GM18861 (cell line): ENCODE measurements around the gene GJD3.

Source experiments
- ATAC-seq: cut with Tn5 transposase; IDR thresholded peaks from one replicate; pipeline ENCODE4 v1.9.1; 2021; ENCODE audit not compliant: unreplicated experiment

The GJD3 gene

DNA sequence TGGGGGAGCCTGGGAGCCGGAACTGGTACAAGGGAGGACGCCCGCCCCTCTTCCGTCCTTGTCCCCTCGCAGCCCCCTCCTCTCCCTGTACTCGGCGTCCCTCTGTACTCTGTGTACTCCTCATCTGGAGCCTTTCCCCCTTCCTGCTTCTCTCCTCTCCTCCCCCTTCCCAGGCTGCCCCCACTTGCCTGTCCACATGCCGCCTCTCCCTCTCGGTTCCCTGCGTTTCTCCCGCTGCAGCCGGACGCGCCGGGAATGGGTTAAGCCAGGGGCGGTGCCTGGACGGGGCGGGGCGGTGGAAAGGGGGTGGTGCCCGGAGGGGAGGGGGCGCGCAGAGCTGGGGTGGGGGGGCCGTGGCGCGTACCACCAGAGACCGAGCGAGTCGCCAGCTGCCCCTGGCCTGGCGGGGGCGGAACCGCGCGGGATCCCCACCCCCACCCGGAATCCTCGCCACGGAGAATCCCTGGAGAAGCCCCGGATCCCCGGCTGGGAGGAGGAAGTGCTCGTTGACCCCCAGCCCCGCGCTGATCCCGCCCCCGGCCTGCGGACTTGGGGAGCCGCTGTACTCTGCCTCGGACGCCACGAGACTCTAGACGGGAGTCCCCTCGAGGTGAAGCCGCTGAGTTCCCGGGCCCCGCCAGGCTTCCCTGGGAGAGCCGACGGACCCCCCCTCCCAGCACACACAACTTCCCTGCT, 22.6 kb downstream of the GJD3 start:
- ATAC-seq = no peak

DNA sequence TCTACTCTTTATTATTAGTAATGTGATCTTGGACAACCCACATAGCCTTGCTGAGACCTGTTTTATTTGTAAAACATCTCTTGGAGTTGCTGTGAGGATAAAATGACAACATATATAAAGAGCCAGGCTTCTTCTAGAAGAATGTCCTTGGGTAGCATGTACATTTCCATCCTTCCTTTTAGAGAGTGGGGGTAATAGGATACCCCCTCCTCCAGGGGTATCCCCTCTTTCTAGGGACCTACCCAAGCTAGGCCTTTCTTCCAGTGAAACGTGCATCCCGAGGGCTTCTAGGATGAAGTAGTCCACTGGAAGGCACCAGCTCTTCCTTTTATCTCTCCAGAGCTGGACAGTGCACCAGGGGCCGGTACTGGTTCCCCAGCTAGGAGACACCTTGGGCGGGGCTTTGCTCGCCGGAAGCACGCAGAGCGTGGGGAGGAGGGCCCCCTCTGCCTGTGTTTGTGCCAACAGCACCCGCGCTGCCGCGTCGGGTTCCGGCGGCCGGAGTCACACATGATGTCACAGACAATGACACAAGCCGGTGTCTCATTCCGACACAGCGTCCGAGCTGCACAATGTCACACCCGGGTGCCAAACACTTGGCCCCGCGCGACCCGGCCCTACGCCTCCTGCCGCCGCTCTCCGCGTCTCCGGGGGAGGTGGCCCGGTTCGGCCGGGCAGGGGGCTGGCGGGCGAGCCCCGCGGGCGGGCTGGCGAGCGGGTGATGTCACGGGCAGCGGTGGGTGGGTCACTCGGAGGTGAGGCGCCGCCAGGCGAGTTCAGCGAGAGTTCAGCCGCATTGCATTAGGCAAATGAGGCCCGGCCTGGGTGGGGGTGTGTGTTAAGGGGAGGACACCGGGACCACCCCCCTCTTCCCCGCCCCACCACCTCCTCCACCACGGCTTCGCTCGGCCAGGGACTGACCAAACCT, 23.4 kb downstream of the GJD3 start:
- ATAC-seq = peak; percentile 52

DNA sequence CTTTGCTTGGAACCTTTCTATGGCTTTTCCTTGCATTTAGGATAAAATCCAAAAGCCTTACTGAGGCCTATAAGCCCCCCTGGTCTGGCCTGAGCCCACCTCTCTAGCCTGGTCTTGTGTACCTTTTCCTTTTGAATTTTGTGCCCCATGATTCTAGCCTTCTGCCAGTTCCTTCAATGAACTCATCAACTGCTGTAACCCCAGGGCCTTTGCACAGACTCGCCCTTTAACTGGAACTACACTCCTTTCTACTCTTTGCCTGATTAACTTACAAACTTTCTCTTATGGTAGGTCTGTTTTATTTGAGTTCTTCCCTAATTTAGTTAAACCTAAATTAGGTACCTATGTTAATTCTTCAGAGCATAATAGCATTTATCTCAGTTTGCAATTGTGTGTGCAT, 24.2 kb downstream of the GJD3 start:
- ATAC-seq = no peak

DNA sequence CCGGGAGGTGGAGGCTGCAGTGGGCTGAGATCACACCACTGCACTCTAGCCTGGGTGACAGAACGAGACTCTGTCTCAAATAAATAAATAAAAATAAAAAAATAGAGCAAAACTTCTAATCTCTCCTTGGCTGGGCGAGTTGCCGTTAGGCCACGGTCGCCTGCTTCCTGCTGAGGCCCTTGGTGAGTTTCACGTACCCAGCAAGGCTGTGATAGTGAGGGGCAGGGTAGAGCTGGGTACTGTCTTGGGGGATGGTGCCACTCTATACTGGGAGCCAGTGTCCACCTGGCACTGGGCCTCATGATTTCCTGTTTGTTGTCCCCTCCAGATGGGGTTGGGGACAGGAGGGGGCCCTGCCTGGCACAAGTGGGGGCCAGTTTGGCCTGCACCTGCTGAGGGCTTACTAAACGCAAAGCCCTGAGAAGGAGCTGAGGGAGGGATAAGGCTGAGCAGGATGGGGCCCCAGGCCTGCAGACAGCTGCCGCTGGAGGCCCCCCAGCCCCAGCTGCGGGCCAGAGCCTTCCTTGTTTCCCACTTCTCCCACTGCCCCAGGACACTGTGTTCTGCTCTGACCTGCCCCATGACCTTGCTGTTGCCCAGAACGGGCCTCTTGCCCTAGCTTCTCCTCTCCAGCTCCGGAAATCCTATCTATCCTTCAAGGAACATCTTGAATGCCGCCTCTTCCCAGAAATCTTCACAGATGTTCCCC, 25.4 kb downstream of the GJD3 start:
- ATAC-seq = no peak

DNA sequence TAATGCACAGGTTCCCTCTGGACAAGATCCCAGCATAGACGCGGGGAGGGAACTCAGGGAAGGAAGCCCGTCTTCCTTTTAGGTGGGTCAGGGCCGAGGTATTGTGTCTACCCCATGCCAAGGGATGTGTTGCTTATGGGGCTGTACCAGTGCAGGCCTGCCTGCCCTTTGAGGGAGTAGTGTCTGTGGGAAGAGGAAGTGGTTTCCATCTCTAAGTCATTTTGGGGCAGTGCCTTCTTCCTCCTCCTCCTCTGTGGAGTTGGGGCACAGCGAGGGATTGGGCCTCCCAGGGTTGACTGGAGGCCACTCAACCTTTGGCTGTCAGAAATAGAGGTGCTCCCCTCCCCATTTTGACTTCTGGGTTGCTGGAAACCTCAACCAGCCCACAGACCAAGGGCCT, 26.5 kb downstream of the GJD3 start:
- no peak for ATAC-seq

DNA sequence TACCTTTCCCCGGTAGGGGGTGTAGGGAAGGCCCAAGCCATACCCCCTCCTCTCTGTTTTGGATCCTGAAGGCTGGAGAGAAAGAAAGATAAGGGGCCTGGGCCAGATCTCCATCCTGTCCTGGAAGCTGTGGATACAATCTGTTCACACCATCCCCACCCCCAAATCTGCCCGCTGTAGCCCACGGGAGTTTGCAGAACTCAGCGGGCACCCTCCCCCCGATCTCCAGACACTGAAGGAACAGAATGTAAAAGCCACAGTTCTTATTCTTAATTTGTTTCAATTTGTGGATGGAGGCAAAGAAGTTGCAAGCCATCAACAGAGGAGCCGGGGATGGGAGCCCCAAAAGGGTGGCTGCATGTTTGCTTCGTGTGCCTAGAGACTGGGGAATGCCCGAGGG, 27.2 kb downstream of the GJD3 start:
- no peak for ATAC-seq

DNA sequence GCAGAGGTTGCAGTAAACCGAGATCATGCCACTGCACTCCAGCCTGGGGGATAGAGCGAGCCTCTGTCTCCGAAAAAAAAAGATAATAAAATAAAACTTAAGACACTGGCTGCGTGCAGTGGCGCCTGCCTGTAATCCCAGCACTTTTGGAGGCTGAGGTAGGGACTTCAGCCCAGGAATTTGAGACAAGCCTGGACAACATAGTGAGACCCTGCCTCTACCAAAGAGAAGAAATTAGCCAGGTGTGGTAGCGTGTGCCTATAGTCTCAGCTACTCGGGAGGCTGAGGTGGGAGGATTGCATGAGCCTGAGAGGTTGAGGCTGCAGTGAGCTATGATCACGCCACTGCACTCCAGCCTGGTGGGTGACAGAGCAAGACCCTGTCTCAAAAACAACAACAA, 28.9 kb downstream of the GJD3 start:
- no peak for ATAC-seq

DNA sequence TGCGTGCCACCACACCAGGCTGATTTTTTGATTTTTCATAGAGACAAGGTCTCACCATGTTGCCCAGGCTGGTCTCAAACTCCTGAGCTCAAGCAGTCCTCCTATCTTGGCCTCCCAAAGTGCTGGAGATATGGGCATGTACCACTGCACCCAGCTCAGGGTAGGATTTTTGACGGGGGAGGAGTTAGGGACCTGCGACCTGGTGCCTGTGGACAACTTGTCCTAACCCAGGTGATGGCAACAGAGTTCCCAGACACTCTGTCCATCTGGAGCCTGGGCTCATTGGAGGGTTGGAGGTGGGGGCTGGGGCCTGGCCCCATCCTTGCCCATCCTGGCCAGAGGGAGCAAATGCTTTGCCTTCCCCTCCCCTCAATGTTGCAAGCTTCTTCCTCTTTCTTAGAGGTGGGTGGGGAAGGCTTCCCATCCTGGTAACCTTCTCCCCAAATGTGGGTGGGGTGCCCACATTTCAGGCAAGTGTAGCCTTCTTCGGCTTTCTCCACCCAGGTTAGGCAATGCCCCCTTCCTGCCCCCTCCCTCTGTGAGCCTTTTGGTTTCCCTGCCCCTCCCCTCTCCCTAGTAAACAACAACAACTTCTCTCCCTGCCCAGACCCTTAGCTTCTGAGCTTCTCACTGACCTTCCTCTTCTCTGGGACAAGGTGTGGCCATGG, 30.6 kb downstream of the GJD3 start:
- no peak for ATAC-seq

DNA sequence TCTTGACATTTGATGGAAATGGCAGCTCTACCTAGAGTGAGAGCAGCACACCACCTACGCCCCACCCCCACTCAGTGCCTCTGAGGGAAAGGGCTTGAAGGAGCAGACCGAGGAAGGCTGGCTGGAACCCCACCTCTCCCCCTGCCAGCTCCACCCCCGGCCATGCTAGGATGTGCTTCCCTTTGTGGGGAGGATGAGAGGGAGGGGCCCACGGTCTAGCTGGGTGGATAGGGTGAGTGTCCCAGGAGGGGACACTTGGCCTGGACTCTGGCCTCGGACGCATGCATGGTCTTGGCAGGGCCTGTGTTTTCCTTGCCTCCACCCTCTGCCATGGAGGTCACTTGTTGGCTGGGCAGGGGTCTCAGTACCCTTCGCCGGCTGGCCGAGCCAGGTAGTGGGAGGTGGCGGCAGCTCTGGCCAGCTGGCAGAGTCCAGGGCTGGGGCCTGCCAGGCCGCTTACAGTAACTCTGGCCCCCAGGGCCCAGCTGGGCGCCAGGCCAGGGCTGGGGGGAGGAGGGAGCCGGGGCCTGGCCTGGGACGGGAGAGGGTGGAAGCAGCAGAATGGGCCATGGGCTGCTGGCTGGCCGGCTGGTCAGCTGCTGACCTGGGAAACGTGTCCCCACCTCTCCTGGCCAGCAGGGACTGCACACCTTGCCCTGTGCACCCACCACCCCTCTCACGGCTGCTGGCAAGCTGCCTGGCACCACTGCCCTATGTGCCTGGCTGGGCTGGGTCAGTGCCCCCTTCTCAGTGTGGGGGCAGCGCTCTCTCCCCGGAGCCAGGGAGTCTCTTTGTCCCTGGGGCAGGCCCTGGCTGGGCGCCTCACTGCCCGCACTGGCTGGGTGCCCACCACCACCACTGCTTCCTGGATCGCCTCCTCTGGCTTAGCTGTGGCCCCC, 32.5 kb downstream of the GJD3 start:
- no peak for ATAC-seq

DNA sequence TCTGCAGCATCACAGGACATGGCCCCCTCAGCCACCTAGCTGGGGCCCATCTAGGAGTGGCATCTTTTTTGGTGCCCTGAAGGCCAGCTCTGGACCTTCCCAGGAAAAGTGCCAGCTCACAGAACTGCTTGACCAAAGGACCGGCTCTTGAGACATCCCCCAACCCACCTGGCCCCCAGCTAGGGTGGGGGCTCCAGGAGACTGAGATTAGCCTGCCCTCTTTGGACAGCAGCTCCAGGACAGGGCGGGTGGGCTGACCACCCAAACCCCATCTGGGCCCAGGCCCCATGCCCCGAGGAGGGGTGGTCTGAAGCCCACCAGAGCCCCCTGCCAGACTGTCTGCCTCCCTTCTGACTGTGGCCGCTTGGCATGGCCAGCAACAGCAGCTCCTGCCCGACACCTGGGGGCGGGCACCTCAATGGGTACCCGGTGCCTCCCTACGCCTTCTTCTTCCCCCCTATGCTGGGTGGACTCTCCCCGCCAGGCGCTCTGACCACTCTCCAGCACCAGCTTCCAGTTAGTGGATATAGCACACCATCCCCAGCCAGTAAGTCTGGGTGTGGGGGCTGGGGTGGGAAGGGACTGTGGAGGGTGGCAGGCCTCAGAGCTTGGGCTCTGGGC, 33.6 kb downstream of the GJD3 start:
- ATAC-seq = no peak

DNA sequence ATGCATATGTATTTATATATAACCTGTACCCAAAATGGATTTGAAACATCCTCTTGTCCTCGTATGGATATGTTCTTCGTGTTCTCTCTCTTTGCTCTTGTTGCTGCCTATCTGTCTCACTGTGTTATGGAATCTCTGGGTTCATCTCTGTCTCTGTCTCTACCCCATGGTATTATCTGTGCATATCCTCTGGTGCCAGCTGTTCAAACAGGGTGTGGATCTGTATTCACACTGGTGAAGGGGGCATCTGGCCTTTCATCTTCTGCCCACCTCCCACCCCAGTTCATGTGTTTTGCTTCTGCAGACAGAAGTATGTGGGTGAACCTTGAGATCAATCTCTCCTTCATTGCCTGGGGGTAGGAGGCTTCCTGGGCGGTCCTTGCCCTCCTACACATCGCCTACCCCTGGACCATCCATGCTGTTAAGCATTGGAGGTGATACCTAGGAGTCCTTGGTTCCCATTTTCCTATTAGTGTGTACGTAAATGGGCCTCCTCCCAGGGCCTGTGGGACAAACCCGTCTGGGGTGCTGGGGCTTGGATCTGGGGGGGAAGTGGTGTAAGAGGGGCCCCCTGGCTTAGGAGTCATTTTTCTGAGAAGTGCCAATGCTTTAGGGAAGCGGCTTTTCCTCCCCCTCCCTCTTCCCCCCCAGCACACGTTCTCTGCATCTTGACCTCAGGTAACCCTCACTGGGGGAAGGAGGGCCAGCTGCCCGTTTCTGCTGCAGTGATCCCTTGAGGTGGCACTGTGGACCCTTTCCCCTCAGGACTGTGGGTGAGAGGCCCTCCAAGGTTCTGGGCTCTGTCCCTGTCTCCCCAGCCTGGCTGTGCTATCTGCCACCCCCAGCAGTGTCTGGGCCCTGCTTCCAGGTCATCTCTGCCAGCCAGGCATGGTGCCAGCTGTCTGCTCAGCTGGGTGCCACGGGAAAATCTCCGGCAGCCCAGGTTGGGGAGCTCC, 34.4 kb downstream of the GJD3 start:
- ATAC-seq = no peak

DNA sequence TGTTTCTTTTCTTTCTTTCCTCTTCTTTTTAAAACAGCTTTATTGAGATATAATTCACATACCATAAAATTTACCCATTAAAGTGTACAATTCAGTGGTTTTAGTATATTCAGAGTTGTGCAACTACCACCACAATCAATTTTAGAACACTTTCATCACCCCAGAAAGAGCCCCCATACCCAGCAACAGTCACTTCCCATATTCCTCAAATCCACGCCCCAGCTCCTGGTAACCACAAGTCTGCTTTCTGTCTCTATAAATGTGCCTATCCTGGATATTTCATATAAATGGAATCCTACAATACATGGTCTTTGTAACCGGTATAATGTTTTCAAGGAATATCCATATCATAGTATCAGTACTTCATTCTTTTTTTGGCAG, 36.2 kb downstream of the GJD3 start:
- ATAC-seq = no peak

DNA sequence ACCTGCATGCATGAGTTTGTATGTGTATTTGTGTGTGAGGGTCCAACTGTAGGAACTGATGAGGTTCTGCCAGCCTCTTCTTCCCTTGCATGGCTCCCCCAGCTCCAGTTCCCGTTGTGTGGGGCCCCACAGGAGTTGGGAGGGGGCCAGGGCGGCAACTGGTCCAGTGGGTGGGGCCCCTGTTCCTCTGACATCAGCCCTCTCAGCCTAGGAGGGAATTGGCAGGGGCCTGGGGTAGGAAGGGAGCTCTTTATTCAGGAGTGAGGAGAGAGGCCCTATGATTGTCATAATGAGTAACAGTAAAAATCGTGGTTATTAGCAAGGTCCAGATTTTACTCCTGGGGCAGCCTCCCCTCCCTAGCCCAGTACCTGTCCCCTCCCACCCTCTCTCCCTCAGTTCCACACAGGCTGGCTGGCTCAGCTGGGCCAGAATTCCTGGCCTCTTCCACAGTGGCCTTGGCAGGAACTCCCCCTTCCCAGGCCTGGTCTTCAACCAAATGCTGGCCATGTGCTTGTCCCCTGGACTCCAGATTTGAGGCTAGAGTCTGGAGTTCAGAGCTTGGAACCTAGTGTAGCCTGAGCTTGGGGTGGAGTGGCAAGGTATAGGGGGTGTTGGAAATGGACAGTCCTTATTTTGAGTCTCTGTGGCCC, 36.7 kb downstream of the GJD3 start:
- ATAC-seq = no peak

DNA sequence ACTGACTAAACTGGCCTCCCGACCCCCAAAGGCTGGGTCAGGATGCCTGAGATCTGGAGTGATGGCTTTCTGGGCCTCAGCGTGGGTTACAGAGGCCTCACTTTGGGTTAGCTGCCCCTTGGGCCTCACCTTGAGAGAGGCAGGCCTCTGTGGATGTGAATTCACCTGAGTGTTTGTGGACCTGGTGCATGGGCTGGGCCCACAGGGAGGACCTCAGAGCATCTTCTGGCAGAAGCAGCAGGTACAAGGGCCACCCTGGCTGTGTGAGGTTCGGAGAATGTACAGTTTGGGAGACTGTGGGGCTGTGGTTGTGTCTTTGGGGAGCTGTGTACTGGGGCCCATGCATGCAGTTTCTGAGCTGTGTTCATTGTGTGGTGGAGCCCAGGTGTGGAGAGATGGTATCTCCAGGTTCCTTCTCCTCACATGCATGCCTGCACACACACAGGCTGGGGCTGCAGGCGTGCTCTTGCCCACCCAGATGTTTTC, 37.2 kb downstream of the GJD3 start:
- no peak for ATAC-seq

DNA sequence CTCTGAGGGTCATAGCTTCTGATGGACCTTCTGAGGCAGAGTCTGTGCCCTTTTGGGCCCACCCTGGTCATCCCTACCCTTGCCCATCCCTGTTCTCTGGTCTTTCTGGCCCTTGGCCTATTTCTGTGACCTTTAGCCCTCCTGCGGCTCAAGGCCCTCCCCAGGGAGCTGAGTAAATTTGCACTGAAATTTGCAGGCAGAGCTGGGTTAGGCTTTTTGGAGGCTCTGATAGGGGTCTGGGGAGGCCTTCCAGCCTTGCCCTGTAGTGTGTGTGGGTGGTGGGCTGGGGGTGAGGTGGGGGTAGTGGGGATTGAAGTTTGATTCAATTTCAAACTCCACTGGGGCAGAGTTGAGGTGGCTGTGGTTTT, 37.7 kb downstream of the GJD3 start:
- no peak for ATAC-seq

DNA sequence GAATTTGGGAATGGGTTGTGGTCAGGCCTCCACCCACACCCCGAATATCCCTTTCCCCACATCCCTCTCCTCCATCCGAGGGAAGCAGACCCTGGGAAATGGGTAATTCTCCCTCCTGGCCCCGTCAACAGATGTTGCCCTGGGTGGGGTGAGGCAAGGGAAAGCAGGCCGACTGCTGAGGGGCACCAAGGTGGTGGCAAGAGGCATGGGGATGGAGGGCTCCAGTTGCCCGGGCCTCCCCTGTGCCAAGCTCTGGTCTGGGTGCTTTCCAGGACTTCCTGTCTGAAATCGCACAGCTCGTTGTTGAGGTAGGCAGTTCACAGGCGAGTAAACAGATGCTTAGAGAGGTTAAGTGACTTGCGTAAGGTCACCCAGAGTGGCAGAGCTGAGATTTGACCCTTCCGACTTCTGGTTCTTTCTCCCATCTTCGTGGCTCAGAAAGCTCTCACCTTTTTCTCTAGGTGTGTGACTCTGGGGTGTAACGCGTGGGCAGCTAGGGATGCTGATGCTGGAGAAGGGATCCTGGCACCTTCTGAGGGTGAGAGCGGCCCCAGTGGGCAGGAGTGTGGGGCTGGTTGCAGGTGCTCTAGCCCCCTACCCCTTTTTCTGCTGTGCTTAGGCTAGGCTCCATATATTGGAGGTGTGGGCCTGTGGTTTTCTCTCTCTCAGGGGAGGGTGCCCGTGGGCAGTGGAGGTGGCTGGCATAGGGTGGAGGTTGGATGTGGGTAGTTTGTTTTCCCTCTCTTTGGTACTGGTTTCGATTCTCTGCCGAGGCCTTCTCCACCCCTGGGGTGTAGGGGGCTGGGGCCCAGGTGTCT, 38.3 kb downstream of the GJD3 start:
- no peak for ATAC-seq
